Prostate gland (tissue), 2 donors: ENCODE data around the gene NEURL1B. TPM values are rescaled to one million over a fixed set of nuclear protein-coding genes. Genes with fewer than 3 reads are reported as not detected.

ENCODE experiments used
- DNase-seq: peaks from one replicate; pipeline ENCODE4 v3.0.0-alpha.2; 2019; ENCODE audit warnings: low spot score
- H3K27ac ChIP-seq, 2 donors: fragments of 200-600 bp; sonication (generic); 2 replicates each; pipeline ENCODE4 v1.5.1; 2017 to 2019
- H3K27me3 ChIP-seq: fragments of 200-600 bp; sonication (generic); replicated peaks from 2 replicates; pipeline ENCODE4 v1.5.1; 2019; ENCODE audit not compliant: insufficient read depth
- H3K36me3 ChIP-seq, 2 donors: fragments of 200-600 bp; sonication (generic); 1 replicate in 1 of 2; 2 replicates in 1 of 2; pipeline versions ENCODE4 v1.5.1 to v1.8.1; 2017 to 2019
- H3K4me1 ChIP-seq: fragments of 200-600 bp; sonication (generic); replicated peaks from 2 replicates; pipeline ENCODE4 v1.5.1; 2019
- H3K4me3 ChIP-seq, 2 donors: fragments of 200-600 bp; sonication (generic); 2 replicates each; pipeline ENCODE4 v1.5.1; 2017 to 2019
- H3K9me3 ChIP-seq: fragments of 200-600 bp; sonication (generic); 2 replicates; pipeline ENCODE4 v1.5.1; 2017
- POLR2A ChIP-seq: fragments of 450-650 bp; IDR thresholded peaks from one replicate; pipeline ENCODE4 v1.6.1; 2016; ENCODE audit warnings: antibody characterized with exemption, mild to moderate bottlenecking
- POLR2AphosphoS5 ChIP-seq: sonication (generic); formaldehyde crosslinking; IDR thresholded peaks from one replicate; pipeline ENCODE4 v1.6.1; 2017; ENCODE audit warnings: antibody characterized with exemption
- WGBS: methylation state at CpG from one replicate; pipeline ENCODE4 v1.1.5; 2018; 5-methylcytosine and 5-hydroxymethylcytosine counted together
- intact Hi-C: fragments of 100-400 bp; cut with DNase I; formaldehyde crosslinking; loops from one replicate; pipeline ENCODE4 v1.14.2; 2022
- total RNA-seq, 2 donors: library from RNA; depleted of rRNA; stranded (reverse); fragments of >200 nt; gene quantifications; one replicate each; pipeline ENCODE4 v1.1.0, GENCODE V29; 2016
- TF ChIP-seq, protein P1 (sequence below), 4 experiments: fragments of 200-600 bp in 2 of 4; fragments of 450-650 bp in 2 of 4; sonication (generic) in 2 of 4; IDR thresholded peaks; 1 replicate in 3 of 4; 2 replicates in 1 of 4; pipeline ENCODE4 v1.5.1; 2016 to 2019; ENCODE audit warnings: antibody characterized with exemption in 4 of 4, mild to moderate bottlenecking in 2 of 4, moderate library complexity in 2 of 4

The NEURL1B gene
- total RNA-seq, 2 donors from 2014 or later, result 23.9 to 39.9 TPM

GRCh38 chr5:172637110-172637580, 3.9 kb upstream of the NEURL1B start:
- WGBS, result 27% methylated on average over 10 of the region's 10 CpGs
- no peaks in the 10 kb centered on the region for H3K27me3 ChIP-seq
- H3K36me3 ChIP-seq, result no peaks in the 10 kb centered on the region
- no peak overlapping the region for H3K4me3 ChIP-seq
- TF ChIP-seq, protein P1, sequence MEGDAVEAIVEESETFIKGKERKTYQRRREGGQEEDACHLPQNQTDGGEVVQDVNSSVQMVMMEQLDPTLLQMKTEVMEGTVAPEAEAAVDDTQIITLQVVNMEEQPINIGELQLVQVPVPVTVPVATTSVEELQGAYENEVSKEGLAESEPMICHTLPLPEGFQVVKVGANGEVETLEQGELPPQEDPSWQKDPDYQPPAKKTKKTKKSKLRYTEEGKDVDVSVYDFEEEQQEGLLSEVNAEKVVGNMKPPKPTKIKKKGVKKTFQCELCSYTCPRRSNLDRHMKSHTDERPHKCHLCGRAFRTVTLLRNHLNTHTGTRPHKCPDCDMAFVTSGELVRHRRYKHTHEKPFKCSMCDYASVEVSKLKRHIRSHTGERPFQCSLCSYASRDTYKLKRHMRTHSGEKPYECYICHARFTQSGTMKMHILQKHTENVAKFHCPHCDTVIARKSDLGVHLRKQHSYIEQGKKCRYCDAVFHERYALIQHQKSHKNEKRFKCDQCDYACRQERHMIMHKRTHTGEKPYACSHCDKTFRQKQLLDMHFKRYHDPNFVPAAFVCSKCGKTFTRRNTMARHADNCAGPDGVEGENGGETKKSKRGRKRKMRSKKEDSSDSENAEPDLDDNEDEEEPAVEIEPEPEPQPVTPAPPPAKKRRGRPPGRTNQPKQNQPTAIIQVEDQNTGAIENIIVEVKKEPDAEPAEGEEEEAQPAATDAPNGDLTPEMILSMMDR (IDR thresholded peaks at IDR 0.05), result peak in 2 of 4 experiments; percentile 4 to 11
- TF ChIP-seq POLR2AphosphoS5 (peak; percentile 59), POLR2A (no peak)
- H3K27ac ChIP-seq, result no peak overlapping the region
- DNase-seq, result peak; percentile 84
- intact Hi-C loops, result no loop called here
- H3K4me1 ChIP-seq, result peaks cover 3% of the 10 kb centered on the region
- H3K9me3 ChIP-seq, result no peaks in the 10 kb centered on the region

GRCh38 chr5:172637740-172638139, 3.3 kb upstream of the NEURL1B start:
- DNase-seq, result no peak
- WGBS, result 54% methylated on average over 2 of the region's 2 CpGs

DNA sequence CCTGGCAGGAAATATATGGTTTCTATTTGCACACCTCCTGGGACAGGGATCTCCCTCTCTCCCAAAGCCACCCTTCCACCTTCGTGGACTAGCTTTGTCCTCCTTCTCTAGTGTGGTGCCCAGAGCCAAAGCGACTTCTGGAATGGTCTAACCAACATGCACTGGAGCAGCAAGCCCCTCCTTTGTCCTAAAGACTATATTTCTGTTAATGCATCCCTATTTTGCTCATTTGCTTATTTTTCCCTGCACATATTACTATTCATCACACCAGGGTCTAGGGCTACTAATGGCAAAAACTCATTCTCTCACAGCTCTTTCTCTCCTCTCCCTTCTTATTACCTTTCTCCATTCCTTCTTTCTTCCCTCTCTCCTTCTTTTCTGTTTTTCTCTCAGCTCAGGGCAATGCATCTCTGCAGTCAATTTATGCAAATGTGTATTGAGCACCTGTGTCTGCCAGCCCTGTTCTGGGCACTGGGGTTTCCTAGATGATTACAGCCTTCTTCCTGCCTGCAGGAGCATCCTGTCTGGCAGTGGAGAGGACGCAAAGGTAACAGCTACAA, 2.8 kb upstream of the NEURL1B start:
- no peak for TF ChIP-seq POLR2A
- TF ChIP-seq, protein P1 (IDR thresholded peaks at IDR 0.05), result no peak
- TF ChIP-seq POLR2AphosphoS5, result no peak
- no peak for DNase-seq
- no peak overlapping the region for H3K27ac ChIP-seq
- intact Hi-C loops, result no loop called here
- no peaks in the 10 kb centered on the region for H3K9me3 ChIP-seq
- peaks cover 3% of the 10 kb centered on the region for H3K4me1 ChIP-seq
- WGBS, result 85% methylated on average over 3 of the region's 3 CpGs
- no peaks in the 10 kb centered on the region for H3K27me3 ChIP-seq
- H3K36me3 ChIP-seq, result no peaks in the 10 kb centered on the region
- H3K4me3 ChIP-seq, result no peak overlapping the region

More at GRCh38 chr5:172637740-172638139, 3.3 kb upstream of the NEURL1B start:
- H3K9me3 ChIP-seq, result no peaks in the 10 kb centered on the region
- no peak for TF ChIP-seq POLR2AphosphoS5
- TF ChIP-seq POLR2A, result no peak
- TF ChIP-seq, protein P1 (IDR thresholded peaks at IDR 0.05), result no peak
- H3K27ac ChIP-seq, result no peak overlapping the region
- no peaks in the 10 kb centered on the region for H3K27me3 ChIP-seq
- intact Hi-C loops, result no loop called here
- H3K4me3 ChIP-seq, result no peak overlapping the region
- H3K36me3 ChIP-seq, result no peaks in the 10 kb centered on the region
- peaks cover 3% of the 10 kb centered on the region for H3K4me1 ChIP-seq

- Histone ChIP-seq H3K4me3 (no peak overlapping the region), H3K4me1 (peaks cover 3% of the 10 kb centered on the region), H3K27ac (peak overlapping the region; percentile 76 to 86), H3K9me3 (no peaks in the 10 kb centered on the region), H3K27me3 (no peaks in the 10 kb centered on the region), H3K36me3 (no peaks in the 10 kb centered on the region)
- no peak for DNase-seq
- intact Hi-C loops, result loop anchor here (5.0 kb wide), 2 partner anchors 83 to 163 kb away; no protein-coding TSS in a partner anchor
- 88% methylated on average over 5 of the region's 5 CpGs for WGBS
- TF ChIP-seq POLR2AphosphoS5 (no peak), POLR2A (no peak)
- TF ChIP-seq, protein P1 (IDR thresholded peaks at IDR 0.05), result no peak
Measured at GRCh38 chr5:172640139-172640538, 924 bp upstream of the NEURL1B start.
